Progenitor cell of endocrine pancreas (in vitro differentiated cells): Measurements from ENCODE around the gene IDUA. TPM values are rescaled to one million over a fixed set of nuclear protein-coding genes. Genes with fewer than 3 reads are reported as not detected.

Experiments
- DNase-seq: peaks from one replicate; pipeline ENCODE4 v3.0.0; 2021; ENCODE audit warnings: low spot score; ENCODE audit not compliant: unreplicated experiment
- H3K27ac Mint-ChIP-seq: 2 replicates; pipeline ENCODE4 v1.8.0; 2021; ENCODE audit warnings: mild to moderate bottlenecking, moderate library complexity, mixed read lengths
- H3K27me3 Mint-ChIP-seq: 2 replicates; pipeline ENCODE4 v1.8.0; 2021; ENCODE audit warnings: mixed read lengths
- H3K36me3 Mint-ChIP-seq: 2 replicates; pipeline ENCODE4 v1.8.0; 2022; ENCODE audit warnings: mixed read lengths; ENCODE audit not compliant: insufficient read depth
- H3K4me1 Mint-ChIP-seq: 2 replicates; pipeline ENCODE4 v1.8.0; 2021; ENCODE audit warnings: low read depth, mixed read lengths
- H3K4me3 Mint-ChIP-seq: 2 replicates; pipeline ENCODE4 v1.8.0; 2021; ENCODE audit warnings: low read depth, mild to moderate bottlenecking, moderate library complexity, mixed read lengths
- H3K9me3 Mint-ChIP-seq: 2 replicates; pipeline ENCODE4 v1.8.0; 2021; ENCODE audit warnings: low read depth, mixed read lengths
- total RNA-seq: library from RNA; stranded (reverse); gene quantifications from 2 replicates; pipeline ENCODE4 v1.2.1, GENCODE V29; 2021
- TF ChIP-seq, protein P1 (sequence below): fragments of 200-600 bp; sonication (generic); IDR thresholded peaks from one replicate; pipeline ENCODE4 v1.5.0; 2021; ENCODE audit warnings: antibody characterized with exemption, mild to moderate bottlenecking; ENCODE audit not compliant: unreplicated experiment

Gene IDUA
- total RNA-seq, 1 donor from 2014 or later: 87.0 TPM

DNA sequence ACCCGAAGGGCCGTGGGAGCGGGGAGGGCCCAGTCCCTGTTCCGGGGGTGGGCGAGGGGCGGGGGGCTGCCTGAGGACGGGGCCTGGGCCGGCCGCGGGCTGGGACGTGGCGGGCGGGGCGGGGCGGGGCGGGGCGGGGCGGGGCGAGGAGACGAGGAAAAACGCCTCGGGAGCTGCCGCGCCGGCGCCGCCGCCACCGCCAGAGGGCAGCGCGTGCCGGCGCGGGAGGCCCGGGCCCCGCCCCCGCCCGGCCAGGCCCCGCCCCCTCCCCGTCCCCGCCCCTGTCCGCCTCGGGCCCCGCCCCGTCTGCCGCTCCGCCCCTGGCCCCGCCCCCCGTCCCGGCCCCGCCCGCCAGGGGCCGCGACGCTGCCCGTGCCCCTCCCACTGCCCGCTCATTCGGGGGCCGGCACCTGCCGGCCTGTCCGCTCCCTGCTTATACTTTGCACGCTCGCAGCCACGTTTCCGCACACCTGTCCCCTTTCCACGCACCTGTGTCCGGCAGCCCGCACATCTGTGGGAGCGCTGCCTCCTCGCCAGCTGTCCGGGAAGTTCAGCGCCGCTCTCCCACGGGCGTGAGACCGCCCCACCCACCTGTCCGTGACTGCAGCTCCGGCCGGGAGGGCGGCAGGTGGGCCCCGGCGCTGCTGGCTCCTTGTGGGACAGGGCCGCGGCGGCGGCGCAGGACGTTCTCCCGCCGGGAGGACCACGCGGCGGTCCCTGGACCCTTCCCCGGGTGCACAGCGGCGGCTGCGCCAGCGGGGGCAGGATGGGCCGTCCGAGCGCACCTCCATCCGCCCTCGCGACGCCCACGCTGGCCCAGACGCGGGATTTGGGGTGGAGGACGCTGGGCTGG is 22.9 kb downstream of the IDUA start:
- Mint-ChIP-seq H3K27ac (no peak overlapping the region), H3K27me3 (peaks cover 35% of the 10 kb centered on the region), H3K36me3 (peaks cover 6% of the 10 kb centered on the region), H3K4me1 (peaks cover 17% of the 10 kb centered on the region), H3K4me3 (peak overlapping the region; percentile 64), H3K9me3 (no peaks in the 10 kb centered on the region)
- peak; percentile 59 for DNase-seq
- TF ChIP-seq, protein P1, sequence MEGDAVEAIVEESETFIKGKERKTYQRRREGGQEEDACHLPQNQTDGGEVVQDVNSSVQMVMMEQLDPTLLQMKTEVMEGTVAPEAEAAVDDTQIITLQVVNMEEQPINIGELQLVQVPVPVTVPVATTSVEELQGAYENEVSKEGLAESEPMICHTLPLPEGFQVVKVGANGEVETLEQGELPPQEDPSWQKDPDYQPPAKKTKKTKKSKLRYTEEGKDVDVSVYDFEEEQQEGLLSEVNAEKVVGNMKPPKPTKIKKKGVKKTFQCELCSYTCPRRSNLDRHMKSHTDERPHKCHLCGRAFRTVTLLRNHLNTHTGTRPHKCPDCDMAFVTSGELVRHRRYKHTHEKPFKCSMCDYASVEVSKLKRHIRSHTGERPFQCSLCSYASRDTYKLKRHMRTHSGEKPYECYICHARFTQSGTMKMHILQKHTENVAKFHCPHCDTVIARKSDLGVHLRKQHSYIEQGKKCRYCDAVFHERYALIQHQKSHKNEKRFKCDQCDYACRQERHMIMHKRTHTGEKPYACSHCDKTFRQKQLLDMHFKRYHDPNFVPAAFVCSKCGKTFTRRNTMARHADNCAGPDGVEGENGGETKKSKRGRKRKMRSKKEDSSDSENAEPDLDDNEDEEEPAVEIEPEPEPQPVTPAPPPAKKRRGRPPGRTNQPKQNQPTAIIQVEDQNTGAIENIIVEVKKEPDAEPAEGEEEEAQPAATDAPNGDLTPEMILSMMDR: no peak

DNA sequence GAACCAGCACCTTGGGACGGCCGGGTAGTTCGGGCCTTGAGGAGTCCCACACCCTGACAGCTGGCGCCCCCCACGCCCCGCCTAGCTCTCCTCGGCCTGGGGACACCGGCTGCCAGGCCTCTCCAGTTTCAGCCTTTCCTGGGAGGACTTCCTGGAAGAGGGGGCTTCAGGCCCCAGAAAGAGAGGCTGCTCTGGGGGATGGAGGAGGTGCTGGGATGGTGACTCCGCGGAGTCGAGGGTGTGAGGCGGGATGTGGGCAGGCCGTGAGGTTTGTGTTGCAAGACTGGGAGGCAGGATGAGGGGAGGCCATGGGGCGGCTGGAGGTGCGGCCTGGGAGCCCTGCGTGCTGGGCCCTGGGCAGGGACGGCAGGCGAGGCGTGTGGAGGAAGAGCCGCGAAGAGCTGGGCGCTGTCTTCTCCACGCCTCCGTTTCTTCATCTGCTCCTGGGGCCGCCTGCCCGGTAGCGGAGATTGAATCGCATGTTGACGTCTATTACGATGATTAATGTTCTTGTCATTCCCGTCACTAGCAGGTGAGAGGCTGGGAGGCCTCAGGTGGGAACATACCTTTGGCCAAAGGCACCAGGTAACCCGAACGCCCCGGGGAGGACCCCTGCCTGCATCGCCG is 23.7 kb downstream of the IDUA start:
- Mint-ChIP-seq H3K4me1 (peaks cover 17% of the 10 kb centered on the region), H3K27me3 (peaks cover 33% of the 10 kb centered on the region), H3K4me3 (peak overlapping the region; percentile 64), H3K36me3 (peaks cover 5% of the 10 kb centered on the region), H3K27ac (peak overlapping the region; percentile 91), H3K9me3 (no peaks in the 10 kb centered on the region)
- DNase-seq: no peak
- TF ChIP-seq, protein P1: no peak

DNA sequence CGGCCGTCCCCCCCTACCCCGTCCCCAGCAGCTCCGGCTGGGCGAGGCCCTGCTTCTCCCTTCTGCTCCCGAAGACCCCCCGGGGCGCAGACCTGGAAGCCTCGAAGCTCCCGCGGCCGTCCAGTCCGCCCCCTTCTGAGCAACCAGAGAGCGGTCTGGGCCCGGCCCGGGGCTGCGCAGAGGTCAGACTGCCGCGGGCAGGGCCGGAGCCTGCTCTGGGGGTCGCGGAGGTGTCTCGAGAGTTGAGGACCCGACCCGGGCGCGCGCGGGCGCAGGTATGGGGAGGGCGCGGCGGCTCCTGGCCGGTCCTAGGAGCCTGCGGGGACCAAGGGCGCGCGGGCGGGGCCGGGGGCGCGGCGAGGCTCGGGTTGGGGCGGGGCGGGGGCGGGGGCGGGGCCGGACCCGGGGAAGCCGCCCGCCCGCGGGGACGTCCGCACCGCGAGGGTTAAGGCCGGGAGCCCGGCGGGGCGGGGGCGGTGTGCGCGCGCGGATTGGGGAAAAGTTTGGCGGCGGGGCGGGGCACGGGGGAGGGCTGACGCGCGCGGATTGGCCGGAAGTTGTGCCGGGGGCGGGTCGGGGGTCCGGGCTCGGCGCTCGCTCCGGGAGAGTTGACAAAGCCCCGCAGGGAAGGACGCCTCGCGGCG is 24.3 kb downstream of the IDUA start, which contains the start of gene FGFRL1:
FGFRL1 (plus strand) TSS at position 605 of the 644 bp plus-strand sequence. CDS start 860 bp downstream, outside the sequence.
- peaks cover 30% of the 10 kb centered on the region for H3K27me3 Mint-ChIP-seq
- DNase-seq: peak; percentile 87
- peaks cover 17% of the 10 kb centered on the region for H3K4me1 Mint-ChIP-seq
- TF ChIP-seq, protein P1: no peak
- no peaks in the 10 kb centered on the region for H3K9me3 Mint-ChIP-seq
- H3K36me3 Mint-ChIP-seq: peaks cover 5% of the 10 kb centered on the region
- peak within 1 kb of the TSS; percentile 64 for H3K4me3 Mint-ChIP-seq
- peak within 1 kb of the TSS; percentile 91 for H3K27ac Mint-ChIP-seq

DNA sequence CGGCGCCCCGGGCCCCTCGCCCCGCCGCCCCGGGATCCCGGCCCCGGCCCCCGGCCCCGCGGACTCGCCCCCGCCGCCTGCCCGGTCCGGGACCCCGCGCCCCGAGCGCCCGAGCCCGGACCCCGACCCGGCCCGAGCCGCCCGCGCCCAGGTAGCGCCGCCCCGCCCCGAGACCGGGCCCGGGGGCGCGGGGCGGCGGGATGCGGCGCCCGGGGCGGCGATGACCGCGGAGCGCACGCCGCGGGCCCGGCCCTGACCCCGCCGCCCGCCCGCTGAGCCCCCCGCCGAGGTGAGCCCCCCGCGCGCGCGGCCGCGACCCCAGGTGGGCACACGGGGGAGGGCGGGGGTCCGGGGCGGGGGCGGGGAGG is 24.8 kb downstream of the IDUA start:
- no peak overlapping the region for H3K27ac Mint-ChIP-seq

More for the DNA sequence above, 24.8 kb downstream of the IDUA start:
- Mint-ChIP-seq H3K9me3 (no peaks in the 10 kb centered on the region), H3K4me3 (no peak overlapping the region), H3K36me3 (peaks cover 5% of the 10 kb centered on the region), H3K4me1 (peaks cover 17% of the 10 kb centered on the region), H3K27me3 (peaks cover 25% of the 10 kb centered on the region)
- TF ChIP-seq, protein P1: no peak
- DNase-seq: no peak
